GM19351 (cell line): ENCODE data around the gene CDK12.

Source experiments
- ATAC-seq: cut with Tn5 transposase; IDR thresholded peaks from one replicate; pipeline ENCODE4 v1.9.1; 2021; ENCODE audit warnings: mild to moderate bottlenecking, moderate library complexity; ENCODE audit not compliant: unreplicated experiment

CDK12 gene

DNA sequence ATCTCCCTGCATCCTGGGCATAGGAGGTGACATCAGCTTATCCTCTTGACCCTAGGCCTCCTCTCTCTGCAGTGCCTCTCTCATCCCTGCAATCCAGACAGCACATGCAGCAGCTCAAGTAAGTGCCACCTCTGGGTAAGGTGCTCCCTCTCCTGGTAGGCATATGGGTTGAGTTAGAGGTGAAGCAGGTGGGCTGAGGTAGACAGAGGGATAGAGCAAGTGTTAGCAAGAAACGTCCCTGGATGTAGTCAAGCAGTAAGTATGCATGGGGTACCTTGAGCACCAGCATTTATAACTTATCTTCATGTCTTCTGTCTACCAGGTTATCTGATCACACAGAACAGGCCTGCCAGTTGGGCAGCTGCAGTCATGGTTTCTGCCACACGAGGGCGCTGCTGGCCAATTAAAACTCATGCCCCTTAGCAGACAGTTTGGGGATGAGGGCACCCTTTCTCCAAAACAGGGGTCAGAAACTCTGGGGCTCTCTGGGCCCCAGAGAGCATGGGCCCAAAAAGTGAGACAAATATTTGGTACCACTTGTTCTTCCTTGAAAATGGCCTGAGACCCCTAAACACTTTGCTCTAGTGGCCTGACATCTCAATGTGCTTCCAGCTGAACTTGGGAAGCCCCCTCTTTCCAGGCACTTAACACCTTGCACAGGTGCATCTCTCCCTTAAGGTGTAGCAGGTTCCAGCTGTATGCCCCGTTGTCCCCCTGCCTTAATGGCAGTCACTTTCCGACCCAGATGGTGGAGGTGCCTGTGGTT, 86.6 kb downstream of the CDK12 start:
- ATAC-seq, result no peak

DNA sequence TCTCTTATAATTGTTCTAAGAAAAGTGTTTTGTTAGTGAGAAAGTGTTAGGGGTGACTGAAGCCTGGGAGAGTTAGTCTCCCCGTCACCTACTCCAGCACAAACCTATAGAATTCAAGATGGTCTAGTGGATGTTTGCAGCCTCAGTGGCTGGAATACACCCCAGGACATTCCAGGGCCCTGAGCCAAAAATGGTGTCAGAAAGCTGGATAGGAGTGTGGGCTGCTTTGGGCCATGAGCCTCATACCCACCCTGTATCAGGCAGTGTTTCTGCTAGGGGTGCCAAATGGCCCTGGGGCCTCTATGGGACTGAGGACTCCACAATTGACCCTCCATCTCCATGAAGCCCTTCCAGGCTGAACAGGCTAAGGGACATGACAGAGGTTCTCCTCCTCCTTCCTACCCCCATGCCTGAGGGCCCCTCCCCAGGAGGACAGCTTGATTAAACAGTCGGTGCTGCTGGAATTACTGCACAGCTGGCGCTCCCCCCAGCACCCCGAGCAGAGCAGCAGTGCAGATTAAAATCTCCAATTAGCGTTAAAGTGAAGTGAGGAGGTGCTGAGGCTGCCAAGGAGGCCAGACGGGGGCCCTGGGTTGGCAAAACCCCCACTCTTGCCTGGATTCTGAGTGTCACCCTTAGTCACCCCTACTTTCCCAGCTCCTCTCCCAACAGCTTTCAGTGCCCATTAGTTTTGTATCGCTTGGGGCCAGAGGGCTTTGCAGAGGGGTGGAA, 87.4 kb downstream of the CDK12 start:
- ATAC-seq, result no peak

DNA sequence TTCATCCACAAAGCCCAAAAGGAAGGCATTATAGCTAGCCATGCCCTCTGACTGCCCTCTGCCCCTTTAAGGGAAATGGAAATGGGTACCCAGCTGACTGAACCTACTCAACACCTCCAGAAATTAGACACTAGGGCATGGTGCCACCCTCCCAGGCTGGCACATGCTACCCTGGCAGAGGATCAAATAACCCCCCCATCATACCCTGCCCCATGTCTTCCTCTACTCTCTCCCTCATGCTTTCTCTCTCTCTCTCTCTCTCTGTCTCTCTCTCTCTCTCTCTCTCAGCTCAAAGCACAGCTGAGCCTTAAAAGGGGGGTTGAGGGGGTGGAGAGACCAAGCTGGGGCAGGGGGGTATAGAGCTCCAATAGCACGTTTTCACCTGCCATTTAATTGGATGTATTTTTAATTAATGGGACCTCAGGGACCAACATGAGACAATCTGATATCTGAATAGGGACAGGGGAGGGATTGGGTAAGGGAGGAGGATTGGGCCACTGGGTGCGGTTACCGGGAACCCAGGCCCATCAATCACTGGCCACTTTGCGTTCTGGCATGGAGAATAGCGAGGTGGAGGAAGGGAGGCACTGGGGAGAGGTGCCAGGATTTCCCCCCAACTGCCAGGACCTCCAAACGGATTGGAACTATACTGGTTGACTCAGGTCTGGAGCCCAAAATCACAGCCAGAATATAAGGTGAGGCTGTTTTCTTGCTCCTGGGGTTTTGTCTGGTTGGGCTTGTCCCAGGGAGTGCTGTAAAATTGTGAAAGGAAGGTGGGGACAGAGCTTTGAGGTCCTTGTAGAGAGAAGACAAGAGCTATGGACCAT, 88.7 kb downstream of the CDK12 start:
- no peak for ATAC-seq

DNA sequence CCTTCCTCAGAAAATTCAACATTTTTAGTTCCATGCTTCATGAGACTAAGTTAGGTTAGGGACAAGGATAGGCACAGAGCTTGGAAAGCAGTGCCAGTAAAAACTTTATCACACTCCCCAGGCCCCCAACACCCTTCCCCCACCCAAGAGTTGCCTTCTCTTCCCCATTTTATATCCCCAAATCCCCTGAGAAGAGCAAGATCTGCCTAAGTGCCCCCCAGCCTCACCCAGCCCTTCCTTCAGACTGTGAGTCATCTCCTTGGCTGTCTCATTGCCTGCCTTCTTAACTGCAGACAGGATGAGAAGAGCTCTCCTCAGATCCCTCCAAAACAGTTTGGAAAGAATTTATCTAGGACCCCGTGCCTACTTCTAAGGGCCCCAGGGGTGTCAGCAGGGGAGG, 90.6 kb downstream of the CDK12 start:
- no peak for ATAC-seq

DNA sequence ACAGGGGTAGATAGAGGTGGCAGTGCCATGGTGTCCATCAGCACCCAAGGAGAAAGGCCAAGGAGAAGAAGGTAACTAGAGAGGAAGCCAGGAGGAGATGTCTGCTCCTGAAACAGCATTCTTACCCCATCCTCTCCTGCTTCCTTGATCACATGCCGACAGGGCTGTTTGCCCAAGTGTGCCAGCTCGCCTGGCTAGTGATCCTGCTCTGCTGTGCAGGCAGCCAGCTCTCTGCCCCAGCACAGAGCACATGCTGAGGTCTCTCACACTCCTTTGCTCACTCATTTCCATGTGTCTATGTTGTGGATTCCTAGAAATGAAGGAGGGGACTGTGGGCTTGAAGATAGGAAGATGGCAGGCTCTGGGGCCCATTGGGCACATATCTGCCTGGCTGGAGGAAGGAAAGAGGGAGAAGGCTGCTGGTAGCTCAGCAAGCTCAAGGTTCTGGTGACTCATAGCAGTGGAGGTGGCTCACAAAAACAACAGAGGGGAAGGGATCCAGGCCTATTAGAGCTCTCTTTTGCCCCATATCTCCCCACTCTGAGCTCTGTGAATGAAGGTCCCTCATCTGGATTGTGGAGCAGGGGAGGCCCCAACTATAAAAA, 92.2 kb downstream of the CDK12 start:
- ATAC-seq, result no peak

DNA sequence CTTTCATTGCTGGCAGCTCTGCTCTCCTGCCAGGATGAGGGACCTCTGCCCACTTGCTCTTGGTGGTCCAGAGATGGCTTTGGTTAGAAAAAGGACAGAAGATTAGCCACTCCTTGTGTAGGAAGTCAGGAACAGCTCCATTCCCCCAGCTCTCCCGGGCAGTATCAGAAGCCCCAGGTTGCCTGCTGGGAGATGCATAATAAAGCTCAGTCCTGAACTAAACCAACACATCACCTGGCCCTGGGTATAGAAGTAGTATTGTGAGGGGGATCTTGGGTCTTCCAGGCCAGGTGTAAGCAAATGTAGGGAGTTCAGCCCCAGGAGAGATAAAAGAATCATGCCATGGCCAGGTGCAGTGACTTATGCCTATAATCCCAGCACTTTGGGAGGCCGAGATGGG, 94.1 kb downstream of the CDK12 start:
- no peak for ATAC-seq

DNA sequence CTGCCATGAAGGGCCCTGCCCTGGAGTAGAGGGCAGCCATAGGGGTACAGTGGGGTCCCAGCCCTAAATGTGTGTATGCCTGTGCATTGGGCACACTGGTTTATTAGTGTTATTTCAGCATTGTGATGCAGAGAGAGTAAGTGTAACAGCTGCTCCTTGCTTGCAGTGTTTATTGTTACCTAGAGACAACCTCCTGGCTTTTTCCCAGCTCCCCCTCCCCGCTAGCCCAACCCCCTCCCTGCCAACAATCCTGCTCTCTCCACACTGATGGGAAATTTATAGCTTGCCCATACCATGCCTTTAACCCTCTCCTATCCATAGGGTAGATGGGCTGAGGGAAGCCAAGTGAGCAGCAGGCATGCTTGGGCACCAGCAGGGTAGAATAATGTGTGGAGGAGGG, 95.1 kb downstream of the CDK12 start:
- ATAC-seq, result no peak

DNA sequence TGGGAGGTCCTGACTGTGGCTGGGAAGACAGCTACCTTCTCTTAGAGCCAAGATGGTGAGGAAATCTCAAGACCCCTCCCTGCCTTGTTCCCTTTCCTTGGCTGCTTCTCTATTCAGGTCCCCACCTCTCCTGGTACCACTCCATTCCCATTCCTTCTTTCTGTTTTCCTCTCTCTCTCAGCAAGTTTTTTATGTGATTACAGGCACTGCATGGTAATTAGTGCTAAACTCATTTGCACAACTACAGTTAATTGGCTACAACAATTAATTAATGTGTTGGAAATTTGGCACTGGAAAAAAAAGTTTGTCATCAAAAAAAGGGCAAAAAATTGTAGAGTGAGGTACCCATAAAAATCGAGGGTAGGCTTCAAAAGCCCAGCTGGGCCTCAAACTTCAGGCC, 101.1 kb downstream of the CDK12 start:
- no peak for ATAC-seq

DNA sequence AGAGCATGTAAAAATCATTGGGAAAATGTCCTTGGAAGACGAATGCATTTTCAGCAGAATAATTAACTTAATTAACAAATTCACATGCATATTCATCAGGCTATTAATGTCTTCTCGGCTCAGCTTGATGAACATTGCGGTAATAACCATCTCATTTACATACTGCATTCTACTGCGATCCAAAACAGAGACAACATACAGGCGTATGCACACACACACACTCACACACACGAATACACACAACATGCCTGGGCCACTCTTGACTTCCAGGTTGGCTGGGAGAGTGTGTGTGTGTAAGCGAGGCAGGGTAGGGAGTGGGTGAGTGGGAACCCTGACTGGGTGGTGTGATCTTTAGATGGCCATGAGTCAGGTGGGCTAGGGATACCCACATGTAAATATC, 101.7 kb downstream of the CDK12 start:
- ATAC-seq, result no peak

DNA sequence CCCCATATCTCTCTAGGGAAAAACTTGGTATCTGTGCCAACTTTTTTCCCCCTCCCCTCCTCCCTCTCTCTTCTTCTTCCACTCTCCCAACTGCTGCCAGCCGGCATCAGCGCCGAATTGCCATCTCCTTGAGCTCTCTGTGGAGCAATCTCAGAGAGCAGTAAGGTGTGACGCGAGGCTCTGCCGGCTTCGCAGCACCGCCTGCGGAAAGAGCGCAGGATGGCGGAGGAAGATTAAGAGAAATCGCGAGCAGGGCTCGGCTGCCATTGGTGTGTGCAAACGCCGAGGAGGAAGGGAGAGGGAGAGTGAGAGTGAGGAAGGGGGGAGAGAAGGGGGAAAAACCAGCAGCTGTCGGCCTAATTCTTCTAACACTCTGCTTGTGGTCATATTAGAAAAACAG, 102.2 kb downstream of the CDK12 start:
- no peak for ATAC-seq

DNA sequence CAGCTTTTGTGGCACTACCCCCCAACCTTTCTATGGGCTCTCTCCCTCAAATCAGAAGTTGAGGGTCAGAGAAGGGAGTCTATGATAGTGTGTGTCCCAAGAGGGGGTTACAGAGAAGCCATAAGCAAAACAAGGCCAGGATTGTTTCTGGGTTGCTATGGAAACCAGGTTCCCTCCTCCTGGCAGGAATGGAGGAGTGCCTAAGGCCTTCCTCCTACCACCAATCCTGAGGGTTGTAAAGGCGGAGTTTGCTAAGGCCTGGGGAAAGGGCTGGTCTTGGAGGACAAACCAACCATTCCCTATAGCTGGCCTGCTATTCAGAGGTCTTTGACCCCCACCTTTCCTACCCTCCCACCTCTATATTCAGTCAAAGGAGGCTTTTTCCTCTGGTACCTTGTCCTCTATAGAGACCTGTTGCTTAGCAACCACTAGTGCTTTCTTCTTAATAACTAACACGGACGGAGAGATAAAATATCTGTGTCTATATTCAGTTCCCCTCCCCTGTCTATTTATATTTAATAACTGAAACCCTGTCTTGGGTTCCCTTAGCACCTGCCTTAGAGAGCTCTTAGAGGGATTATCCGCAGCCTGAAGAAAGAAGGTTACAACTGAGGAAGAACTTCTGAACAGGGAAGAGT, 103.0 kb downstream of the CDK12 start:
- no peak for ATAC-seq

DNA sequence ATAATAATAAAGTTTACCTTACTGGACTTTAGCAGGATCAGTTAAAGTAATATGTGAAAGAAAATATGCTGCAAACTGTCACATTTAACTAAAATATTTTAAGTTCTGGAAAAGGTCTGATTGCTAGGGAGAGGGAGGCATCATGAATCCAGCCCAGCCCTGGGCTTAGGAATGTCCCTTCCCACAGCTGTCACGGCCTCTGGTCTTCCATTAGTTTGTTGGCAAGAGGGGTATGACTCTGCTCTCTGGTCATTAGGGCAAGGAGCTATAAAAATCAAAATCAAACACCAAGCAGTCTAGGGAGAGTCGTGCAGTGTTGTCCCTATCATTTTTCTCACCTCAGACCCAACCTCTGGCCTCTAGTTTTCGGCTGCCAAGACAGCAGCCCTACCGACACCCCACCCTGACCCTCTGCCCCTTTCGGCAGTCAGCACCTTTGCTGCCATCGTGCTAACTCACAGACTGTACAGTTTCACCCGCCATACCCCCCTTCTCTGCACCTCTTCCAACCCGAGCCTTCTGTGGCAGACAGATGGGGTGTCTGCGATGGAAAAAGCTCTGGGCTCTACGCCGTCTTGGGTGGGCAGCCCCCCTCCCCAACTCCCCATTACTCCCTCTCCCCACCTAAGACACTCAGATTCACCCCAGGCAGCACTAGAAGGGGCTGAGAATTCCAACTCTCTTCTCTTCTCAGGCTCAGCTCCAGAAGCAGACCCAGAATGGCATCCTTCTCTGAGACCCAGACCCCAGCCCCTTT, 105.0 kb downstream of the CDK12 start:
- ATAC-seq, result no peak

DNA sequence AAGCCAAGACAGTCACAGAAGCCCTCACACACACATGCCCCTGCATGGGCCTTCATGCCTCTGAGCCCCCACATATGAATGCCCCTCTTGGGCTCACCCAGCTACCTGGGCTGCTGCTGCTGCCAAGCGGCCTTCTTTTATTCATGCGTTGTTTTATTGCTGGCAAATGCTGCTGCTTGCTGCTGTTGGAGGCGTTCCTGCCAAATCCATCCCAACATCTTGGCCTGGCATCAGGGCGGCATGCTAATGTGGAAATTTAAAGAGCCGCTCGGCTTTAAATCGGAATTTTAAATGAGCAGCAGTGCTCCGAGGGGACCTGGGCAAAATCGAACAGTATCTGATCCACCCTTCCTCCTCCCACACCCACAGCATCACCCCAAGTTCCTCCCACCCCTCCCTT, 107.4 kb downstream of the CDK12 start:
- ATAC-seq, result no peak

DNA sequence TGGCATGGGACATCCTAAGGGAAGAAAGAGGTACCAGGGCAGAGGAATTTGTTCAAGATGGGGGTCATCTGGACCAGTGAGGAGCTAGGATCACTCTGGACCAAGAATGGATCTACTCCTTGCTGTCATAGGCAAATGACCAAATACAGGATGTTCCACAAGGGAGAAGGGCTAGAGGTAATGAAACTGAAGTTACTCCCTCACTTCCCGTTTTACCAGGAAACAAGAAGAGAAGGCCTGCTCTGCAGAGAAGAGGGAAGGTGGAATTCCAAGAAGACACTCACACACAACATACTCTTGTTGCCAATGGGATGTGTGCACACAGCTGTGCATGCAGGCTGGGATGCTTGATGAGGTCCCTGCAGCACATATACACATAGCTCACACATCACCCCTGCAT, 107.8 kb downstream of the CDK12 start:
- no peak for ATAC-seq

DNA sequence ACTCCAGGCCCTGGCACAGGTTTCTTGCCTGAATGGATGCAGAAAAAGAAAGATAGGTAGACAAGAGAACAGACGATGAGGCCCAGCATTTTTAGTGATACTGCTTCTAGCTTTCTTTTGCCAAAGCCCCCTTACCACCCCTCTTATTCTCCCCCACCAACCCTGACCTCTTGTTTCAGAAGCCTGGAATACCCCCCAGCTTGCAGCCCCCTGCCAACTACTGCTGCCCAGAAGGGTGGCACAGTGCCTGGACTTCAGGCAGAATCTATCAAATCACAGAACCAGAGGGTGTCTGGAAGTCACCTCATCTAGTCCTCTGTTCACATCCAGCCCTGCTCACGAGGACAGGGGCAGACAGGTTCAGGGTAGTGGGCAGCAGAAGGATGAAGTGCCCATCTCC, 110.8 kb downstream of the CDK12 start:
- no peak for ATAC-seq

DNA sequence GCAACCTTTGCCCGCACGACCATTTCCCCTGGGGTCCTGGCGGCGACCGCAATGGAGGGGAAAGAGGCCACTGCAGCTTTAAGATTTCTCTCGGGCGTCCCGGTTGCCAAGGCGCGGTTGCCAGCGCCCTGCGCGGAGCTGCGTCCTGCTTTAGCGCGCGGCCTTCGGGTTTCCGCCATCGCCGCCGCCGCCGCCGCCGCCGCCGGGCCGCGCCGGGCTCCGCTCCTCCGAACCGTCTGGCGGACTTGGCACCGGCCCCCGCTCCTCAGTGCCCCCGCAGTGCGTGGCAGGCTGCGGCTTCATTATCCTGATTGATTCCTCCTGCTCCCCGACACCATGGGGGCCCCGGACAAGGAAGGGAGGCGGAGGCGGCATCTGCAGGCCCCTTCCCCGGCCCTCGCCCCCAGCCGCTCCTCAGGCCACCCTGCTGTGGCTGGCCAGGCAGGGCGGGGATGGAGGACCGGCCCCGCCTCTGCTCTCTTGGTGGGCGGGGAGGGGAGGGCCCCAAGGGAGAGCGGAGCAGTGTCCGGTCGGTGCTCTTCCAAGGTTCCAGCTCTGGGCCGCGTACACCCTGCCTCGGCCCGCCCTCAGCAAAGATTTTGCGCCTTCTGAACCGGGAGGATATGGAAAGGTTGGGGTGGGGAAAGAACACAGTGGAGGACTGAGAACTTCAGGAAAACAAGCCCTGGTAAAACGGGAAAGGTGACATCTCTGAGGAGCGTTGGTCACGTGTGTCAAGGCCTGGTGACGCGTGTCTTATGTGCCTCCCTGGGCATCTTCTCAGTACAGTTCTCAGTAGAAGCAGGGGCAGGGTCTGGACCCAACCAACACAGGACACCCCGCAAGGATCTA, 112.4 kb downstream of the CDK12 start:
- no peak for ATAC-seq

DNA sequence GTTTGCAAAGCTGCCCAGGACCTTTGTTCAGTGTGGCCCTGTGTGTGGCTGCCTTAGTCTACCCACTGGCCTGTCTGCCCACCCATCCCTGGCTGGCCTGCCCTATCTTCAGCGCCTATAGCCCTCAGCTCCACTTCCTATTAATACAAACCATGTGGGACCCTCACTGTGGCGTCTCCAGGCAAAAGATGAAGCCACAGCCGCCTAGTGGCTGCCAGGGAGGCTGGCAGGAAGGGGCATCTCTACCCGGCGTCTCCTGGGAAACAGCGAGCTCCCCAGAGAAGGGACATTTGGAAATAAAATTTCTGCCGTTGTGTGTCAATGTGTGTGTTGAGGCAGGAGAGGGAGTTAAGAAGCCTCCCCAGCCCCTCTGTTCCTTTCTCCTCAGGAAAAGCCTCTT, 114.9 kb downstream of the CDK12 start:
- ATAC-seq, result no peak

DNA sequence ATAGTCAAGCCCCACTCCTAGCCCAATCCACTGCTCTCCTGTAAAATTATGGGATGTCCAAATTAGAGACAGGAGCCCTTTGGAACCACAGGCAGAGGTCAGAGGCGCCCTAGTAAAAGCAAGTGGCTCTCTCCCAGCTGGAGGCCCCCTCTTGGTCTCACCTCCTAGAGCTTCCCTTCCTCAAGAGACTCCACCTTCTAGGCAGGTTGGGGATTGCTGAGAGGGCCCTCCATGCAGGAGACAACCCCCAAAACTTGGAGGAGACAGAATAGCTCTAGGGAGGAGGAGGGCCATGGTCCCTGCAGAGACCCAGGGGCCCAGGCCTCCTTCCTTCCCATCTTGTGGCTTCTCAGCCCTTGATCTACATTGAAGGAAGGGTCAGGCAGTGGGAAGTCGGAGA, 117.0 kb downstream of the CDK12 start:
- no peak for ATAC-seq
